Lower leg skin (tissue), 4 donors: Measurements from ENCODE around the gene LMO2. TPM values are rescaled to one million over a fixed set of nuclear protein-coding genes. Genes with fewer than 3 reads are reported as not detected.

Experiments
- DNase-seq, 2 donors: peaks; one replicate each; pipeline ENCODE4 v3.0.0-alpha.2; 2019; ENCODE audit warnings: low spot score in 2 of 2
- H3K4me3 ChIP-seq: fragments of 200-600 bp; sonication (generic); 2 replicates; pipeline ENCODE4 v1.5.1; 2017; ENCODE audit warnings: mild to moderate bottlenecking, low read depth; ENCODE audit not compliant: poor library complexity, severe bottlenecking
- POLR2A ChIP-seq, 2 donors: fragments of 450-650 bp; IDR thresholded peaks; one replicate each; pipeline ENCODE4 v1.6.1; 2016 to 2017; ENCODE audit warnings: antibody characterized with exemption in 2 of 2, mild to moderate bottlenecking in 1 of 2, moderate library complexity in 1 of 2
- WGBS, 2 donors: methylation state at CpG; one replicate each; pipeline ENCODE4 v1.1.5; 2018; 5-methylcytosine and 5-hydroxymethylcytosine counted together
- intact Hi-C: fragments of 100-400 bp; cut with DNase I; formaldehyde crosslinking; loops from one replicate; pipeline ENCODE4 v1.15.0; 2023; ENCODE audit warnings: low total_unique reads
- total RNA-seq, 4 donors: library from RNA; depleted of rRNA; stranded (reverse); fragments of >200 nt; gene quantifications; one replicate each; pipeline ENCODE4 v1.1.0, GENCODE V29; 2016
- TF ChIP-seq, protein P1 (sequence below), 3 donors: fragments of 450-650 bp; IDR thresholded peaks; one replicate each; pipeline ENCODE4 v1.5.1; 2016; ENCODE audit warnings: antibody characterized with exemption in 3 of 3, mild to moderate bottlenecking in 3 of 3, moderate library complexity in 2 of 3

LMO2 gene
- total RNA-seq, 4 donors from 2014 or later: 2.2 to 15.6 (median 9.8) TPM

GRCh38 chr11:33910958-33911339 is 19.1 kb upstream of the LMO2 start:
- H3K4me3 ChIP-seq: no peak overlapping the region
- intact Hi-C loops: no loop called here
- TF ChIP-seq, protein P1, sequence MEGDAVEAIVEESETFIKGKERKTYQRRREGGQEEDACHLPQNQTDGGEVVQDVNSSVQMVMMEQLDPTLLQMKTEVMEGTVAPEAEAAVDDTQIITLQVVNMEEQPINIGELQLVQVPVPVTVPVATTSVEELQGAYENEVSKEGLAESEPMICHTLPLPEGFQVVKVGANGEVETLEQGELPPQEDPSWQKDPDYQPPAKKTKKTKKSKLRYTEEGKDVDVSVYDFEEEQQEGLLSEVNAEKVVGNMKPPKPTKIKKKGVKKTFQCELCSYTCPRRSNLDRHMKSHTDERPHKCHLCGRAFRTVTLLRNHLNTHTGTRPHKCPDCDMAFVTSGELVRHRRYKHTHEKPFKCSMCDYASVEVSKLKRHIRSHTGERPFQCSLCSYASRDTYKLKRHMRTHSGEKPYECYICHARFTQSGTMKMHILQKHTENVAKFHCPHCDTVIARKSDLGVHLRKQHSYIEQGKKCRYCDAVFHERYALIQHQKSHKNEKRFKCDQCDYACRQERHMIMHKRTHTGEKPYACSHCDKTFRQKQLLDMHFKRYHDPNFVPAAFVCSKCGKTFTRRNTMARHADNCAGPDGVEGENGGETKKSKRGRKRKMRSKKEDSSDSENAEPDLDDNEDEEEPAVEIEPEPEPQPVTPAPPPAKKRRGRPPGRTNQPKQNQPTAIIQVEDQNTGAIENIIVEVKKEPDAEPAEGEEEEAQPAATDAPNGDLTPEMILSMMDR (IDR thresholded peaks at IDR 0.05): no peak
- DNase-seq: no peak

GRCh38 chr11:33910296-33910957 is 18.6 kb upstream of the LMO2 start:
- no peak for DNase-seq
- intact Hi-C loops: no loop called here
- no peak overlapping the region for H3K4me3 ChIP-seq
- WGBS, 2 donors: 49 to 52% methylated on average over 6 of the region's 6 CpGs
- TF ChIP-seq, protein P1 (IDR thresholded peaks at IDR 0.05): no peak
- no peak for TF ChIP-seq POLR2A (IDR thresholded peaks at IDR 0.05)

DNA sequence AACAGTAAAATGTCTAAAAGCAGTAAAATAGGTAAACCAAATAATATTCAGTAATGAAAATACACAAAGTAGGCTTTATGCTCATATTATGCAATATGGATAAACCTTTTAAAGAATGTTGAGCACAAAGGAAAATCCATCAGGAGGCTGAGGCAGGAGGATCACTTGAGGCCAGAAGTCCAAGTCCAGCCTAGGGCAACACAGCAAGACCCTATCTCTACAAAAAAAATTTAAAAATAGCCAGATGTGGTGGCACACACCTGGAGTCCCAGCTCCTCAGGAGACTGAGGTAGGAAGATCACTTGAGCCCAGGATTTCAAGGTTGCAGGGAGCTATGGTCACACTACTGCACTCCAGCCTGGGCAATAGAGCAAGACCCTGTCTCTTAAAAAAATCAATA is 17.7 kb upstream of the LMO2 start:
- DNase-seq: no peak
- no peak overlapping the region for H3K4me3 ChIP-seq
- intact Hi-C loops: no loop called here
- TF ChIP-seq, protein P1 (IDR thresholded peaks at IDR 0.05): no peak
- TF ChIP-seq POLR2A (IDR thresholded peaks at IDR 0.05): no peak

DNA sequence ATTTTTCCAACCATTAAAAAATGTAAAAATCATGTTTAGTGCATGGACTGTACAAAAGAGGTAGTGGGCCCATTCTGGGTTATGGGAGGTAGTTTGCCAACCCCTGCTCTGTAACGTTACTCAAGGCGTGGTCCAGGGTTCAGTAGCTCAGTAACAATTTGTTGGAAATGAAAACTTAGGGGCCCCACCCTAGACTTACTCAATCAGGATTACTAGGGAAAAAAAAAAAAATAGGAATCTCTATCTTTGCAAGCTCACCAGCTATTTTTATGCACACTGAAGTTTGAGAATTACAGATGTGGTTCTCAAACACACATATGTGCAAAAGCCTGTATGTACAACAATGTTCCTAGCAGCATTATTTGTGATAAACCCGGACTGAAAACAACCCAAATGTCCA is 17.3 kb upstream of the LMO2 start:
- intact Hi-C loops: no loop called here
- WGBS, 2 donors: 41 to 46% methylated on average over 3 of the region's 3 CpGs
- no peak for DNase-seq
- H3K4me3 ChIP-seq: no peak overlapping the region
- TF ChIP-seq POLR2A (IDR thresholded peaks at IDR 0.05): no peak
- TF ChIP-seq, protein P1 (IDR thresholded peaks at IDR 0.05): no peak

- H3K4me3 ChIP-seq: no peak overlapping the region
- intact Hi-C loops: no loop called here
- no peak for DNase-seq
- no peak for TF ChIP-seq POLR2A (IDR thresholded peaks at IDR 0.05)
- TF ChIP-seq, protein P1 (IDR thresholded peaks at IDR 0.05): no peak
- 71 to 78% methylated on average over 9 of the region's 9 CpGs for WGBS, 2 donors
Measured at GRCh38 chr11:33907421-33907820, 15.5 kb upstream of the LMO2 start.
